ENCODE results near the gene SDF4.

GRCh38 chr1:1198423-1199140 is 33.2 kb downstream of the SDF4 start:
- TF ChIP-seq CTCF (IDR thresholded peaks at IDR 0.05) (no peak), POLR2A (IDR thresholded peaks at IDR 0.05) (no peak), POLR2AphosphoS5 (IDR thresholded peaks at IDR 0.05) (no peak)

Measured in sigmoid colon (tissue), 4 donors.